AG10803 (cell line): ENCODE data around the gene SH2D3C.

Source experiments
- DNase-seq: peaks from one replicate; pipeline ENCODE4 v3.0.0; 2010; ENCODE audit warnings: low read depth
- H3K4me3 ChIP-seq: 2 replicates; pipeline ENCODE4 v1.5.1; 2011; ENCODE audit warnings: mild to moderate bottlenecking, low read length, control low read depth
- TF ChIP-seq, protein P1 (sequence below): conservative IDR thresholded peaks from 2 replicates; pipeline ENCODE4 v1.5.1; 2011; ENCODE audit warnings: mild to moderate bottlenecking, low read length, control low read depth, inconsistent platforms

The SH2D3C gene

DNA sequence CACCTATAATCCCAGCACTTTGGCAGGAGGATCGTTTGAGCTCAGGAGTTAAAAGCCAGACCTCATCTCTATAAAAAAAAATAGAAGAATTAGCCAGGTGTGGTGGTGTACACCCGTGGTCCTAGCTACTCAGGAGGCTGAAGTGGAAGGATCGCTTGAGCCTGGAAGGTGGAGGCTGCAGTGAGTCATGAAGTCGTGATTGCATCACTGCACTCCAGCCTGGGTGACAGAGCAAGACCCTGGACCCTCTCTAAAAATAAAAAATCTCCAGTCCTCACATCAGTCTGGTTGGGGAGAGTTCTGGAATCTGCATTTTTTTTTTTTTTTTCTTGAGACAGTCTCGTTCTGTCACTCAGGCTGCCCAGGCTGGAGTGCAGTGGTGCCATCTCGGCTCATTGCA is 33.5 kb upstream of the SH2D3C start:
- no peak overlapping the region for H3K4me3 ChIP-seq

DNA sequence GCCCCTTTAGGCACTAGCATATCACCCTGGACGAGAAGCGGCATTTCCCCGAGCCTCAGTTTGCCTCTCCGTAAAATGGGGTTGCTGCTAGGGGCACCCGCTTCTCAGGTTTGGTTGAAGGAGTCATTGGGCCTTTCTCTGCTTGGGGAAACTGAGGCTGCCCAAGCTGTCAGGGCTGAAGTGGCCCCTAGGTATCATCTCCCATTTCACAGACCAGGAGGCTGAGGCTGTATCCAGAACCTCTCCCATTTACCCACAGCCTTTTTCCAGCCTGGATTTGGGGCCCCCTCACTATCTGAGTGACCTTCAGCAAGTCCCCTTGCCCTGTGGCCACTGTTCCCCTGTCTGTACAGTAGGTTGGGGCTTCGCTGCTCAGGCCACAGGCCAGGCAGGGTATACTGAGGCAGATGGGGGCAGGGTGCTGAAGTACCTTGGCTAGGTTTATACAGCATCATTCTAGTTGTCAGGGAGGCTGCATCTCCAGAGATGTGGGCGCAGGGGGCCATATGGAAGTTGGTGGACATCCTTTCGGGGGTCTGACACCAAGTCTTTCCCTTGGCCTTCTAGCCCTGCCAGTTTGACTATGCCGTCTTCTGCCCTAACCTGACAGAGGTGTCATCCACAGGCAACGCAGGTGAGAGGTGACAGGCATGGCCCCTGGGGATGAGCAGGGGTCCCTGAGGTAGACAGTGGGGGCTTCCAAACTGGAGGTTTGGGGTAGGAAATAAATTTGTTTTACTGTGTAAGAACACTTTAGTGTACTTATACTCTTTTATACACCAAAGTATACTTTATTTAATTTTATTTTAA is 32.1 kb upstream of the SH2D3C start:
- TF ChIP-seq, protein P1, sequence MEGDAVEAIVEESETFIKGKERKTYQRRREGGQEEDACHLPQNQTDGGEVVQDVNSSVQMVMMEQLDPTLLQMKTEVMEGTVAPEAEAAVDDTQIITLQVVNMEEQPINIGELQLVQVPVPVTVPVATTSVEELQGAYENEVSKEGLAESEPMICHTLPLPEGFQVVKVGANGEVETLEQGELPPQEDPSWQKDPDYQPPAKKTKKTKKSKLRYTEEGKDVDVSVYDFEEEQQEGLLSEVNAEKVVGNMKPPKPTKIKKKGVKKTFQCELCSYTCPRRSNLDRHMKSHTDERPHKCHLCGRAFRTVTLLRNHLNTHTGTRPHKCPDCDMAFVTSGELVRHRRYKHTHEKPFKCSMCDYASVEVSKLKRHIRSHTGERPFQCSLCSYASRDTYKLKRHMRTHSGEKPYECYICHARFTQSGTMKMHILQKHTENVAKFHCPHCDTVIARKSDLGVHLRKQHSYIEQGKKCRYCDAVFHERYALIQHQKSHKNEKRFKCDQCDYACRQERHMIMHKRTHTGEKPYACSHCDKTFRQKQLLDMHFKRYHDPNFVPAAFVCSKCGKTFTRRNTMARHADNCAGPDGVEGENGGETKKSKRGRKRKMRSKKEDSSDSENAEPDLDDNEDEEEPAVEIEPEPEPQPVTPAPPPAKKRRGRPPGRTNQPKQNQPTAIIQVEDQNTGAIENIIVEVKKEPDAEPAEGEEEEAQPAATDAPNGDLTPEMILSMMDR, result no peak
- no peak overlapping the region for H3K4me3 ChIP-seq
- no peak for DNase-seq

More for the DNA sequence above, 33.5 kb upstream of the SH2D3C start:
- TF ChIP-seq, protein P1, result no peak
- DNase-seq, result no peak

DNA sequence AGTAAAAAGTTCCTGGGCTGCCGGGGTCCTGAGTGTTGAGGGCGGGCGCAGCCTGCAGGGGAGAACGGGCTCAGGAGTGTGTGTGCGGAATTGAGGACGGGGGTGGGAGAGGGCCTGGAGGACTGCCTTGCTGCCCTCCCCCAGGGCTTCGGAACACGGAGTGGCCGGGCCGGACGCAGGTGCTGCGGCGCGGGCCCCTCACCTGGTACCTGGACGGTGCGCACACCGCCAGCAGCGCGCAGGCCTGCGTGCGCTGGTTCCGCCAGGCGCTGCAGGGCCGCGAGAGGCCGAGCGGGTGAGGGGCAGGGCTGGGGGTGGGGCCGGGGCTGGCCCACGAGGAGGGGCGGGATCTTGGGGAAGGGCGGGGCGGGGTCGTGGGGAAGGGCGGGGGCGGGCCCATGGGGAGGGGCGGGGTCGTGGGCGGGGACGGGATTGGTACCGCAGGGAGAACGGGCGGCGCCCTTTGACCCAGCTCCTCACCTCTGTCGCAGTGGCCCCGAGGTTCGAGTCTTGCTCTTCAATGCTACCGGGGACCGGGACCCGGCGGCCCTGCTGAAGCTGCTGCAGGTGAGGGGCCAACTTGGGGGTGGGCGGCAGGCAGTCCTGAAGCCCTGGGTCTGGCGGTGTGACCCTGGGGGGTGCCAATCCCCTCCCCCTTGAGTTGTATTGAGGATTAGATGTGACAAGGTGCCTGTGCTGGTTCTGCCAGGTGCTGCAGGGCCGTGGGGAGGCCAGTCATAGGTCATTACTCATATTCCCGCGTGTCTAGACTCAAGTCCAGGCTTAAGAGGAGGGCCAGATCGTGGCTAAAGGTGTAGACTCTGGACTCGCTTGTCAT is 31.3 kb upstream of the SH2D3C start:
- no peak for DNase-seq
- TF ChIP-seq, protein P1, result no peak
- H3K4me3 ChIP-seq, result no peak overlapping the region

DNA sequence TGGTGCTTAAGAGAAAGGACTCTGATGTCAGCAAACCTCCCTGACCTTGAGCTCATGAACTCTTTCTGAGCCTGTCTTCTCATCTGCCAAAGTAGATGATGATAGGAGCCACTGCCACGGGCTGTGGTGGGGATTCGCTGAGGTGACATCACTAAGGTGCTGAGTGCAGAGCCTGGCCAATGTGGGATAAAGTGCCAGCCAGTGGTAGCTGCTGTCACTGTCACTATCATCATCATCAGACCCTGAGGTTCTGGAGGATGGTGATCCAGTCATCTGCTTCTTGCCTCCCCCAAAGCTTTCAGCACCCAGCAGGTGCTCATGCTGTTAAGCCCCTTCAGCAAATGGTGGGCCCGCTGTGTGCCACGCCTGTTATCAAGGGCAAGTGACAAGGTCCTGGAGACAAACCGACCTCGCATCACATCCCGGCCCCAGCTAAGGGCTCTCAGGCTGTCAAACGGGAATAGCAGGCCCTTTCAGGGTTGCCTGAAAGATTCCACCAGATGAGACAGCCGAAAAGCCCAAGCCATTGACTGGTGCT is 30.6 kb upstream of the SH2D3C start:
- no peak for DNase-seq
- TF ChIP-seq, protein P1, result no peak
- H3K4me3 ChIP-seq, result no peak overlapping the region

DNA sequence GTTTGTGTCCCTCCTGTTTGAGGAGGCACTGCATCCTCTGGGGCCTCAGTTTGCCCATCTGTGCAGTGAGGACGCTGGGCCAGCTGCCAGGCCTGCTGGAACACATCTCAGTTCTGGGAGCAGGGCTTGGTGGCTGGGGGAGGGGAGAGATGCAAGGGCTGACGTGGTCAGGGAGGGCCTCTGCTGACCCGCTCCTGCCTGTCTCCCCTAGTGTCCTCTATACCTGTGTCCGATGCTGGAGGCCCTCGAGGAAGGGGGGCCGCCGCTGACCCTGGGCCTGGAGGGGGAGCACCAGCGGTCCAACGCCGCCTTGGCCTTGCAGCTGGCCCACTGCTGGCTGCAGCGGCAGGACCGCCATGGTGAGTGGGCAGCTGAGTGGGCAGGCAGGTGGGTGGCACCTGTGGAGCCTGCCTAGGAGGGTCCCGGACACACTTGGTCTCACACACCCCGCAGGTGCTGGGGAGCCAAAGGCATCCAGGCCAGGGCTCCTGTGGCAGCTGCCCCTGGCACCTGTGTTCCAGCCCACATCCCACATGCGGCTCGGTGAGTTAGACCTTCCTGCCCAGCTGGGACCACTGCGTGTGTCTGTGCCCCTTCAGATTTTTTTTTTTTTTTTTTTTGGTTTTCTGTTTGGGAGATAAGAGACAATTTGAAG is 30.0 kb upstream of the SH2D3C start:
- TF ChIP-seq, protein P1, result no peak
- DNase-seq, result no peak

DNA sequence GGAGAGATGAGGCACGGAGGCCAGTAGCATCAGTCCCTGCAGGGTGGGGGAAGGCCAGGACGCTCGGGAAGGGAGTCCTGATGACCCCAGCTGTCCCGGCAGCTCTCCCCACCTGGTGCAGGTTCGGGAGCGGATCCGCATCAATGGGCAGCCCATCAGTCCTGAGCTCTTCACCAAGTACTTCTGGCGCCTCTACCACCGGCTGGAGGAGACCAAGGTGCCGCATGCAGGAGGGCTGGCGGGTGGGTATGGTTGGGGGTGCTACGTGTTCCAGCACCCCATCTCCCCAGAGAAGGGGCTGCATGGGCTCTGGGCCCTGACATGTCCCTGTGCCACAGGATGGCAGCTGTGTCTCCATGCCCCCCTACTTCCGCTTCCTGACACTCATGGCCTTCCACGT is 28.4 kb upstream of the SH2D3C start:
- TF ChIP-seq, protein P1, result no peak
- no peak for DNase-seq
- H3K4me3 ChIP-seq, result no peak overlapping the region

More for the DNA sequence above, 30.0 kb upstream of the SH2D3C start:
- H3K4me3 ChIP-seq, result no peak overlapping the region
